GM23248 (cell line): ENCODE data around the gene PTPRH.

Experiments
- EZH2 ChIP-seq: fragments of 200-600 bp; sonication (generic); IDR thresholded peaks from 2 replicates; pipeline ENCODE4 v1.6.1; 2018; ENCODE audit warnings: antibody characterized with exemption, mild to moderate bottlenecking; ENCODE audit not compliant: insufficient read depth, poor library complexity, severe bottlenecking
- EZH2phosphoT487 ChIP-seq: fragments of 200-600 bp; sonication (generic); IDR thresholded peaks from 2 replicates; pipeline ENCODE4 v1.6.1; 2018; ENCODE audit warnings: antibody characterized with exemption, moderate library complexity, mild to moderate bottlenecking, low read depth; ENCODE audit not compliant: insufficient read depth

DNA sequence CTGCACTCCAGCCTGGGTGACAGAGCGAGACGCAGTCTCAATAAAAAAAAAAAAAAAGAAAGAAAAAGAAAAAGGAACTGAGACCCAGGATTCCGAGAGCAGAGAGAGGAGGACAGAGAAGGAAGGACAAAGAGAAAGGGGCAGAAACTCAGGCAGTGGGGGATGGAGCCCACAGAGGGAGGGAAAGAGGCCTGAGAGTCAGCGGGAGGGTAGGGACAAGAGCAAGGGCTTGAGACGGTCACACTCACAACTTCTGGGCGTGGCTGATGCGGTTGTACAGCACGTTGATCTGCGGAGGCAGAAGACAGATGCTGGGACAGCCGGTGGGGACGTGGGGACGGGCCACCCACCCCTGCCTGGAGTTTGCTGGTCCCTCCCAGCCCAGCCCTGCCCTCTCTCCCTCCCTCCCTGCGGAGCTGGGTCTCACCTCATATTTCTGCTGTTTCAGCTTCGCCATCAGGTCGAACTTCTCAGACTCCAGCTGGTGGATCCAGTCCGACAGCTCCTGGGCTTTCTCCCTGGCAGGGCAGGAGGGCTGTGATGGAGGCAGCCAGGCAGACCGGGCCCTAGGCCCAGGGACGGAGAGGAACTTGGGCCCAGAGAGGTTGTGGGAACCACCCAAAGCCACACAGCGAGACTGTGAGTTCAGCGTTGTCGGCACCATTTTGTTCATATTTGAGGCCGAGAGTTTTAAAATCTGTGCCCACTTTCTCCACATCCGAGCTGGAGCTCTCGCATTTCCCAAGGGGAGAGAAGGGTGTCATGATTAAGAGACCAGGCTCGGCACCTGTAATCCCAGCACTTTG lies 75.5 kb downstream of the PTPRH start:
- no peak for TF ChIP-seq EZH2phosphoT487
- TF ChIP-seq EZH2: no peak
